ACC112 (cell line): ENCODE results near the gene FAIM2.
"Not testable (repeated sequence)": the region's sequence is repeated elsewhere in the genome, so short reads cannot be mapped to it uniquely, and the experiment has no call there.

Experiments used
- H2AFZ ChIP-seq: fragments of 200-600 bp; sonication (generic); one replicate; pipeline ENCODE4 v1.6.0; 2017; ENCODE audit warnings: antibody characterized with exemption, low read length; ENCODE audit not compliant: unreplicated experiment
- H3K27ac ChIP-seq: fragments of 200-600 bp; sonication (generic); 2 replicates; pipeline ENCODE4 v1.5.1; 2014; ENCODE audit warnings: low read depth, mild to moderate bottlenecking, antibody characterized with exemption, low read length, moderate library complexity
- H3K27me3 ChIP-seq: fragments of 200-600 bp; sonication (generic); 2 replicates; pipeline ENCODE4 v1.6.1; 2014; ENCODE audit warnings: mild to moderate bottlenecking, antibody characterized with exemption, low read length, moderate library complexity, mixed read lengths; ENCODE audit not compliant: insufficient read depth
- H3K36me3 ChIP-seq: fragments of 200-600 bp; sonication (generic); 2 replicates; pipeline ENCODE4 v1.6.1; 2016; ENCODE audit warnings: mild to moderate bottlenecking, antibody characterized with exemption, low read length, moderate library complexity, mixed read lengths; ENCODE audit not compliant: insufficient read depth
- H3K4me1 ChIP-seq: fragments of 200-600 bp; sonication (generic); one replicate; pipeline ENCODE4 v1.6.1; 2016; ENCODE audit warnings: low read length, mixed read lengths; ENCODE audit not compliant: insufficient read depth, unreplicated experiment, control insufficient read depth
- H3K4me3 ChIP-seq: fragments of 200-600 bp; sonication (generic); 2 replicates; pipeline ENCODE4 v1.5.1; 2014; ENCODE audit warnings: mild to moderate bottlenecking, low read depth, low read length
- H3K79me2 ChIP-seq: fragments of 200-600 bp; sonication (generic); one replicate; pipeline ENCODE4 v1.6.0; 2016; ENCODE audit warnings: low read length; ENCODE audit not compliant: control insufficient read depth, unreplicated experiment, insufficient read depth

FAIM2 gene

DNA sequence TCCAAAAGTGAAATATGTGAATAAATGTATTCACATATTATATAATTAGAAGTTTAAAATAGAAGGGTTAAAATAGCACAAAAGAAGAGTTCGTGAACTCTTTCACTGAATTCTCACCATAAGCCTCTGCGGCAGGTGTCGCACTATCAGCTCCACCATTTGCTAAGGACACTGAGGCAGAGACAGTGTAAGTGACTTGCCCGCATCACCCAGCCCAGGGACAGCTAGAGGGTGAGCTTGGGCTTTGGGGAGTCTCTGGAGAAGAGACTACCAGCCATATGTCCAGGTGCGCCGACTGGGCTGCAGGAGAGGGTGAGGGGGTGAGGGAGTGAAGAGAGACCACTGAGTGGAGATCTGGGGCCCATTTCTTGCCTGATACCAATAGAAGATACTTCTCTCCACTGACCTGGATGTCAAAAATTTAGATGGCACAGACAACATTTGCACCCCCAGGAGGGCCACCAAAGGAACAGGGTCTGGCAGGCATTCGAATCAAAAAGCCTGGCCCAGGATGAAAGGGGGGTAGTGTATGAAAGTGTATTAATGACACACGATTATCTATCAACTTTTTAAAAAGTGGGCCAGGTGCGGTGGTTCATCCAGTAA is 28.5 kb downstream of the FAIM2 start:
- H3K27me3 ChIP-seq, result no peaks in the 10 kb centered on the region
- H3K79me2 ChIP-seq, result no peaks in the 10 kb centered on the region
- no peaks in the 10 kb centered on the region for H3K36me3 ChIP-seq
- H2AFZ ChIP-seq, result no peak overlapping the region
- no peak overlapping the region for H3K4me3 ChIP-seq
- no peak overlapping the region for H3K27ac ChIP-seq
- no peaks in the 10 kb centered on the region for H3K4me1 ChIP-seq

DNA sequence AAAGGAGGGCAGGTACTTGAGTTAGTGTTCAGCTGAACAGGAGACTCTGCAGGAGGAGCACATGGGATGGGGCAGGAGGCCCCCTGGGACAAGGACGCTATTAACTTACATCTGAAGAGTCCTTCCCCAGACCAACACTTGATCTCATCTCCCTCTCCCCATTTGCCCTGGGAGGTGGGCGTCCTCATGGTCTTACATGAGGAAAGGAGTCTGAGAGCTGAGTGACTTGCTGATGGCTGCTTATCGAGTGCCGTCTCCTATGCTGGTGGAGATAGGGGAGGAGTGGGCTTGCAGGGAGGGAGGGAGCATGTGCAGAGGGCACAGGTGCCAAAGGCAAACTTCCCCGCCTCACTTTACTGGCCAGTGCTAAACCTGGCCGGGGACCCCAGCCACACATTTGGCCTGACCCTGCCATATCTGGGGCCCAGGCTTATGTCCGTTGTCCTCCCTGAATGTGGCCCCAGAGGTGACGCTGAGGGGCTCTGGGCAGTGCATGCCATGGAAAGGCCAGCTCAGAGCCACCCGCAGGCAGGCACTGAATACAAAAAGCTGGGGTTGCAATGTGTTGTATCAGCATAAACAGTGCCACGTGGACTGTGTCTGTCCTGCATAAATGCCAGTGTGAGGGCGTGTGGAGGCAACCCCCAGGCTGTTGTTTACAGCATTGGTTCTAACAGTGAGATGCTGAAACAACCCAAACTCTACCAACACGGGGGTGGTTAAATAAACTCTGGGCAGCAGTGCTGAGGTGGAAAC is 29.4 kb downstream of the FAIM2 start:
- Histone ChIP-seq H3K79me2 (no peaks in the 10 kb centered on the region), H2AFZ (no peak overlapping the region), H3K4me1 (peaks cover 5% of the 10 kb centered on the region), H3K27me3 (no peaks in the 10 kb centered on the region), H3K36me3 (no peaks in the 10 kb centered on the region), H3K27ac (no peak overlapping the region), H3K4me3 (no peak overlapping the region)

DNA sequence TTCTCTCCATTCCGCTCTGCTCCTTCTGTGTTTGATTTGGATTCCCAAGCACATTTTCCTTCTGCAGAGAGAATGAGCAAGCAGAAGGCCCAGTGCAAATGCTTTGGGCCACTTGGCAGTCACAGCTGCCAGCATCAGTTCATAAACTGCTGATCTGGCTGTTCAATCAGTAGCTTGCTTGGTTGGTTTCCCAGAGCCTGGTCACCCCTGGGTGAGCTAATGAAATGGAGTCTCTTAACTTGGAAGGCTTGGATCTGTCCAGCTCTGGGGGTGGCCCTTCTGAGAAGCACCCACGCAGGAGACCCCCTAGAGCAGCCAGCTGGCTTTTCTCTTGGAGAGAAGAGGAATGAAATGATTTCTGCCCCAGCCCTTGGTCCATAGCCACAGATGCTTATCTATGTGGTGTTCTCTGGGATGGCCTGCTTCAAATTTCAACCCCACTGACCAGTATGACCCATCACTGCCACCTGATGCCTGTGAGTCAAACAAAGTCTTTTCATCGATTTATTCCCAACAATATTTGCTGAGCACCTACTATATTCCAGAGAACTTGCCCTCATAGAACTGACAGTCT is 30.3 kb downstream of the FAIM2 start:
- Histone ChIP-seq H2AFZ (no peak overlapping the region), H3K79me2 (no peaks in the 10 kb centered on the region), H3K36me3 (no peaks in the 10 kb centered on the region), H3K27me3 (no peaks in the 10 kb centered on the region), H3K4me3 (no peak overlapping the region), H3K4me1 (peaks cover 14% of the 10 kb centered on the region), H3K27ac (no peak overlapping the region)

DNA sequence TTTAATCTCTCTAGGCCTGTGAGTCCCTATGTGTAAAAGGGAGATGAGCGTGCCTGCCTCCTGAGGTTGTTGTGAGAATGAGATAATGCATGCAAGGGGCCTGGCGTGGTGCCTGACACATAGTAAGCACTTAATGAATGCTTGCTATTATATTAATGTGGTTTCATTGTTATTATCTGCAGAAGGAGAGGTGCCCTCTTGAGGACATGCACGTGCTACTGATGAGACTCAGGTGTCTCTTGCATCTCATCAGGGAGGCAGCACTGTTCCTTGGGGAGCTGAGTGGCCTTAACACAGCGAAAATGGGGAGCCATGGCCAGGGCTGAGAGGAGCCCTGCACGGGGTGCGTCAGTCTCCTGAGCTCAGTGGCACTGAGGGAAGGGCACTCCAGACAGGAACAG is 30.9 kb downstream of the FAIM2 start:
- Histone ChIP-seq H3K4me1 (peaks cover 19% of the 10 kb centered on the region), H3K27ac (no peak overlapping the region), H3K27me3 (no peaks in the 10 kb centered on the region), H2AFZ (no peak overlapping the region), H3K4me3 (no peak overlapping the region), H3K36me3 (no peaks in the 10 kb centered on the region), H3K79me2 (no peaks in the 10 kb centered on the region)

- Histone ChIP-seq H3K4me1 (peaks cover 23% of the 10 kb centered on the region), H3K36me3 (no peaks in the 10 kb centered on the region), H3K79me2 (no peaks in the 10 kb centered on the region), H3K27me3 (no peaks in the 10 kb centered on the region), H3K4me3 (no peak overlapping the region), H2AFZ (no peak overlapping the region), H3K27ac (no peak overlapping the region)
Observed at GRCh38 chr12:49872381-49872780, 31.3 kb downstream of the FAIM2 start.

DNA sequence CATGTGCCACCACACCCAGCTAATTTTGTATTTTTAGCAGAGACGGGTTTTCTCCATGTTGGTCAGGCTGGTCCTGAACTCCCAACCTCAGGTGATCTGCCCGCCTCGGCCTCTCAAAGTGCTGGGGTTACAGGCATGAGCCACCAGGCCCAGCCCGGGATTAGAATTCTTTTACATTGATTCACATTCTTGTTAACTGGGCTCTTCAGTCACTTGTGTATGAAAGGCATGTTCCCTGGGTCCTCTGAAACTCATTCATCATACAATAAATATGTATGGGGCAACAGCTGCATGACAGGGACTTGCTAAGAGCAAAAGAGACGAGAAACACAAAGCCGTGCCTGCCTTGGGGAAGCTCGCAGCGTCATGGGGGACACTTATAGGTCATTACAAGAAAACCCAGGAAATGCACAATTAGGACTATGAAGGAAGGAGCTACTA is 31.9 kb downstream of the FAIM2 start:
- peaks cover 25% of the 10 kb centered on the region for H3K4me1 ChIP-seq
- H3K27me3 ChIP-seq, H3K27ac ChIP-seq: not testable (repeated sequence)

GRCh38 chr12:49871263-49871561 is 32.5 kb downstream of the FAIM2 start:
- no peaks in the 10 kb centered on the region for H3K79me2 ChIP-seq
- no peak overlapping the region for H3K4me3 ChIP-seq
- no peak overlapping the region for H3K27ac ChIP-seq
- H3K4me1 ChIP-seq, result peaks cover 25% of the 10 kb centered on the region
- H2AFZ ChIP-seq, result no peak overlapping the region
- no peaks in the 10 kb centered on the region for H3K27me3 ChIP-seq
- no peaks in the 10 kb centered on the region for H3K36me3 ChIP-seq

More for the DNA sequence above, 31.9 kb downstream of the FAIM2 start:
- H3K79me2 ChIP-seq, H3K36me3 ChIP-seq, H3K4me3 ChIP-seq, H2AFZ ChIP-seq: not testable (repeated sequence)

GRCh38 chr12:49870501-49871262 is 33.0 kb downstream of the FAIM2 start:
- Histone ChIP-seq H3K27me3 (peaks cover 4% of the 10 kb centered on the region; the same call in 1 of the 2 replicates), H3K27ac (no peak overlapping the region), H3K36me3 (no peaks in the 10 kb centered on the region), H3K4me1 (peaks cover 25% of the 10 kb centered on the region), H3K79me2 (no peaks in the 10 kb centered on the region), H2AFZ (no peak overlapping the region), H3K4me3 (no peak overlapping the region)

DNA sequence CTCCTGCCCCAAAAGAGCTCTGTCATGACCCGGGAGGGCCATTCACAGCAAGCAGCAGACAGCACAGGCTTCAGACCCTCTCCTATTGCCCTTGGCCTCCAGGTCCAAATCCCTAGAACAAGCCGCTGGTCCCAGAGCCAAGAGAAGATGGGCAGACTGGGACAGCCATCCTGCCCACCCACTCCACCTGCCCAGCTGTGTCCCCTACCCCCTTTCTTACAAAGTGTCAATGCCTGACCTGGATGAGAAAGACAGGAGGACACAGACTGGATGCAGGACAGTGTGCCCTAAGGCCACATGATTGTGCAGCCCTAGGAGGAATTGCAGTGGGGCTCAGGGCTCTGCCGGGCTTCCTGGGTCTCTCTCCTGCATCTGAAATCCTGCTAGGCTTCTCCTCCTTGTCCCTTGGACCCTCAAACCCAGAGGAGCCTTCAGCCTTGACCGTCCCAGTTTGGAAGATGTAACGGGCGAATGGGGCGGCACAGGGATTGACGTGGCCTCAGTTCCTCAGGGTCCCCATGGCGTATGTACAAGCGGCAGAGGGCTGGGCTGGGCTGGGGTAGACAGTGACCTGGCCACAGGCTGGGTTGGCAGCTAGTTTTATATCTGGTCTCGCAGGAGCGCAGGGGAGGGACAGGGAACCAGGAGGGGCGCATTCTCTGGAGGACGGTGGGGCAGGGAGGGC is 33.7 kb downstream of the FAIM2 start:
- Histone ChIP-seq H3K4me1 (peaks cover 25% of the 10 kb centered on the region), H3K27ac (peak overlapping the region; percentile 35; the same call in 1 of the 2 replicates), H2AFZ (no peak overlapping the region), H3K79me2 (no peaks in the 10 kb centered on the region), H3K4me3 (no peak overlapping the region), H3K27me3 (peaks cover 4% of the 10 kb centered on the region; the same call in 1 of the 2 replicates), H3K36me3 (no peaks in the 10 kb centered on the region)
